ENCODE results near the gene ADAMTS17.

ADAMTS17 gene

GRCh38 chr15:100134089-100134583 lies 207.6 kb downstream of the ADAMTS17 start:
- Histone ChIP-seq H3K27ac (ENCODE audit: low read length) (no peak overlapping the region), H3K9ac (ENCODE audit: low read depth, low read length) (no peak overlapping the region), H3K9me3 (ENCODE audit: insufficient read depth, low read depth, low read length) (no peaks in the 10 kb centered on the region), H3K4me3 (ENCODE audit: low read length) (no peak overlapping the region), H3K27me3 (ENCODE audit: insufficient read depth, low read length) (no peaks in the 10 kb centered on the region), H3K36me3 (ENCODE audit: insufficient read depth, low read depth, low read length) (no peaks in the 10 kb centered on the region), H3K4me1 (ENCODE audit: insufficient read depth, low read length) (no peaks in the 10 kb centered on the region)

- Histone ChIP-seq H3K9ac (ENCODE audit: low read depth, low read length) (no peak overlapping the region), H3K4me3 (ENCODE audit: low read length) (no peak overlapping the region), H3K9me3 (ENCODE audit: insufficient read depth, low read depth, low read length) (no peaks in the 10 kb centered on the region), H3K36me3 (ENCODE audit: insufficient read depth, low read depth, low read length) (no peaks in the 10 kb centered on the region), H3K27ac (ENCODE audit: low read length) (no peak overlapping the region), H3K27me3 (ENCODE audit: insufficient read depth, low read length) (no peaks in the 10 kb centered on the region), H3K4me1 (ENCODE audit: insufficient read depth, low read length) (no peaks in the 10 kb centered on the region)
Measured at GRCh38 chr15:100133001-100133400, 208.8 kb downstream of the ADAMTS17 start.

- no peaks in the 10 kb centered on the region for H3K36me3 ChIP-seq (ENCODE audit: insufficient read depth, low read depth, low read length)
- no peak overlapping the region for H3K4me3 ChIP-seq (ENCODE audit: low read length)
- no peaks in the 10 kb centered on the region for H3K9me3 ChIP-seq (ENCODE audit: insufficient read depth, low read depth, low read length)
- no peak overlapping the region for H3K27ac ChIP-seq (ENCODE audit: low read length)
- no peak overlapping the region for H3K9ac ChIP-seq (ENCODE audit: low read depth, low read length)
- no peaks in the 10 kb centered on the region for H3K4me1 ChIP-seq (ENCODE audit: insufficient read depth, low read length)
- H3K27me3 ChIP-seq (ENCODE audit: insufficient read depth, low read length): no peaks in the 10 kb centered on the region
Measured at GRCh38 chr15:100132309-100132708, 209.5 kb downstream of the ADAMTS17 start.

- Histone ChIP-seq H3K36me3 (ENCODE audit: insufficient read depth, low read depth, low read length) (no peaks in the 10 kb centered on the region), H3K9ac (ENCODE audit: low read depth, low read length) (no peak overlapping the region), H3K27ac (ENCODE audit: low read length) (no peak overlapping the region), H3K27me3 (ENCODE audit: insufficient read depth, low read length) (no peaks in the 10 kb centered on the region), H3K9me3 (ENCODE audit: insufficient read depth, low read depth, low read length) (no peaks in the 10 kb centered on the region), H3K4me1 (ENCODE audit: insufficient read depth, low read length) (no peaks in the 10 kb centered on the region), H3K4me3 (ENCODE audit: low read length) (no peak overlapping the region)
Measured at GRCh38 chr15:100131321-100132224, 210.2 kb downstream of the ADAMTS17 start.

- Histone ChIP-seq H3K4me3 (ENCODE audit: low read length) (no peak overlapping the region), H3K4me1 (ENCODE audit: insufficient read depth, low read length) (no peaks in the 10 kb centered on the region), H3K36me3 (ENCODE audit: insufficient read depth, low read depth, low read length) (no peaks in the 10 kb centered on the region), H3K9me3 (ENCODE audit: insufficient read depth, low read depth, low read length) (no peaks in the 10 kb centered on the region), H3K9ac (ENCODE audit: low read depth, low read length) (no peak overlapping the region), H3K27ac (ENCODE audit: low read length) (no peak overlapping the region), H3K27me3 (ENCODE audit: insufficient read depth, low read length) (no peaks in the 10 kb centered on the region)
Measured at GRCh38 chr15:100129677-100130076, 212.1 kb downstream of the ADAMTS17 start.

- Histone ChIP-seq H3K36me3 (ENCODE audit: insufficient read depth, low read depth, low read length) (no peaks in the 10 kb centered on the region), H3K4me1 (ENCODE audit: insufficient read depth, low read length) (no peaks in the 10 kb centered on the region), H3K27ac (ENCODE audit: low read length) (no peak overlapping the region), H3K9me3 (ENCODE audit: insufficient read depth, low read depth, low read length) (peaks cover 12% of the 10 kb centered on the region), H3K9ac (ENCODE audit: low read depth, low read length) (no peak overlapping the region), H3K4me3 (ENCODE audit: low read length) (no peak overlapping the region), H3K27me3 (ENCODE audit: insufficient read depth, low read length) (no peaks in the 10 kb centered on the region)
Measured at GRCh38 chr15:100125401-100126191, 216.2 kb downstream of the ADAMTS17 start.

- H3K9ac ChIP-seq (ENCODE audit: low read depth, low read length): no peak overlapping the region
- no peak overlapping the region for H3K4me3 ChIP-seq (ENCODE audit: low read length)
- no peaks in the 10 kb centered on the region for H3K27me3 ChIP-seq (ENCODE audit: insufficient read depth, low read length)
Measured at GRCh38 chr15:100124936-100125335, 216.8 kb downstream of the ADAMTS17 start.

GRCh38 chr15:100124361-100124760 lies 217.4 kb downstream of the ADAMTS17 start:
- Histone ChIP-seq H3K36me3 (ENCODE audit: insufficient read depth, low read depth, low read length) (no peaks in the 10 kb centered on the region), H3K9me3 (ENCODE audit: insufficient read depth, low read depth, low read length) (peaks cover 18% of the 10 kb centered on the region), H3K9ac (ENCODE audit: low read depth, low read length) (no peak overlapping the region), H3K4me3 (ENCODE audit: low read length) (no peak overlapping the region), H3K27me3 (ENCODE audit: insufficient read depth, low read length) (no peaks in the 10 kb centered on the region), H3K4me1 (ENCODE audit: insufficient read depth, low read length) (no peaks in the 10 kb centered on the region), H3K27ac (ENCODE audit: low read length) (no peak overlapping the region)

More at GRCh38 chr15:100124936-100125335, 216.8 kb downstream of the ADAMTS17 start:
- Histone ChIP-seq H3K9me3 (ENCODE audit: insufficient read depth, low read depth, low read length) (peaks cover 18% of the 10 kb centered on the region), H3K27ac (ENCODE audit: low read length) (no peak overlapping the region), H3K36me3 (ENCODE audit: insufficient read depth, low read depth, low read length) (no peaks in the 10 kb centered on the region), H3K4me1 (ENCODE audit: insufficient read depth, low read length) (no peaks in the 10 kb centered on the region)

GRCh38 chr15:100123611-100124010 lies 218.2 kb downstream of the ADAMTS17 start:
- H3K36me3 ChIP-seq (ENCODE audit: insufficient read depth, low read depth, low read length): no peaks in the 10 kb centered on the region
- no peak overlapping the region for H3K4me3 ChIP-seq (ENCODE audit: low read length)
- no peak overlapping the region for H3K9ac ChIP-seq (ENCODE audit: low read depth, low read length)
- no peak overlapping the region for H3K27ac ChIP-seq (ENCODE audit: low read length)
- H3K4me1 ChIP-seq (ENCODE audit: insufficient read depth, low read length): no peaks in the 10 kb centered on the region
- peaks cover 18% of the 10 kb centered on the region for H3K9me3 ChIP-seq (ENCODE audit: insufficient read depth, low read depth, low read length)
- H3K27me3 ChIP-seq (ENCODE audit: insufficient read depth, low read length): no peaks in the 10 kb centered on the region

- no peaks in the 10 kb centered on the region for H3K4me1 ChIP-seq (ENCODE audit: insufficient read depth, low read length)
- H3K27me3 ChIP-seq (ENCODE audit: insufficient read depth, low read length): no peaks in the 10 kb centered on the region
- no peaks in the 10 kb centered on the region for H3K36me3 ChIP-seq (ENCODE audit: insufficient read depth, low read depth, low read length)
- no peak overlapping the region for H3K9ac ChIP-seq (ENCODE audit: low read depth, low read length)
- no peak overlapping the region for H3K4me3 ChIP-seq (ENCODE audit: low read length)
- H3K27ac ChIP-seq (ENCODE audit: low read length): no peak overlapping the region
- H3K9me3 ChIP-seq (ENCODE audit: insufficient read depth, low read depth, low read length): peaks cover 18% of the 10 kb centered on the region
Measured at GRCh38 chr15:100121285-100121684, 220.5 kb downstream of the ADAMTS17 start.

GRCh38 chr15:100120111-100120510 lies 221.7 kb downstream of the ADAMTS17 start:
- no peak overlapping the region for H3K9ac ChIP-seq (ENCODE audit: low read depth, low read length)
- no peaks in the 10 kb centered on the region for H3K36me3 ChIP-seq (ENCODE audit: insufficient read depth, low read depth, low read length)
- no peaks in the 10 kb centered on the region for H3K27me3 ChIP-seq (ENCODE audit: insufficient read depth, low read length)
- H3K4me3 ChIP-seq (ENCODE audit: low read length): no peak overlapping the region
- H3K9me3 ChIP-seq (ENCODE audit: insufficient read depth, low read depth, low read length): peaks cover 18% of the 10 kb centered on the region
- H3K27ac ChIP-seq (ENCODE audit: low read length): no peak overlapping the region
- H3K4me1 ChIP-seq (ENCODE audit: insufficient read depth, low read length): no peaks in the 10 kb centered on the region
